Mesothelial cell of epicardium (in vitro differentiated cells): Measurements from ENCODE around the gene SNX19. TPM values are rescaled to one million over a fixed set of nuclear protein-coding genes. Genes with fewer than 3 reads are reported as not detected.

ENCODE experiments used
- DNase-seq, 2 experiments: peaks; one replicate each; pipeline ENCODE4 v3.0.0; 2021; ENCODE audit warnings: low spot score in 2 of 2; ENCODE audit not compliant: unreplicated experiment in 2 of 2
- H3K27ac Mint-ChIP-seq: 2 replicates; pipeline ENCODE4 v1.8.0; 2021; ENCODE audit warnings: mixed read lengths
- H3K27me3 Mint-ChIP-seq: 2 replicates; pipeline ENCODE4 v1.8.0; 2021; ENCODE audit warnings: low read depth, mixed read lengths
- H3K36me3 Mint-ChIP-seq: 2 replicates; pipeline ENCODE4 v1.8.0; 2021; ENCODE audit warnings: mixed read lengths
- H3K4me1 Mint-ChIP-seq: 2 replicates; pipeline ENCODE4 v1.8.0; 2021; ENCODE audit warnings: mixed read lengths
- H3K4me3 Mint-ChIP-seq: 2 replicates; pipeline ENCODE4 v1.8.0; 2021; ENCODE audit warnings: mild to moderate bottlenecking, moderate library complexity, mixed read lengths
- H3K9me3 Mint-ChIP-seq: 2 replicates; pipeline ENCODE4 v1.8.0; 2021; ENCODE audit warnings: mixed read lengths
- total RNA-seq: library from RNA; stranded (reverse); gene quantifications from 3 replicates; pipeline ENCODE4 v1.2.1, GENCODE V29; 2021
- TF ChIP-seq, protein P1 (sequence below): fragments of 200-600 bp; sonication (generic); IDR thresholded peaks from one replicate; pipeline ENCODE4 v1.5.0; 2021; ENCODE audit warnings: antibody characterized with exemption; ENCODE audit not compliant: unreplicated experiment

SNX19 gene
- total RNA-seq, 1 donor from 2014 or later = 60.1 TPM

DNA sequence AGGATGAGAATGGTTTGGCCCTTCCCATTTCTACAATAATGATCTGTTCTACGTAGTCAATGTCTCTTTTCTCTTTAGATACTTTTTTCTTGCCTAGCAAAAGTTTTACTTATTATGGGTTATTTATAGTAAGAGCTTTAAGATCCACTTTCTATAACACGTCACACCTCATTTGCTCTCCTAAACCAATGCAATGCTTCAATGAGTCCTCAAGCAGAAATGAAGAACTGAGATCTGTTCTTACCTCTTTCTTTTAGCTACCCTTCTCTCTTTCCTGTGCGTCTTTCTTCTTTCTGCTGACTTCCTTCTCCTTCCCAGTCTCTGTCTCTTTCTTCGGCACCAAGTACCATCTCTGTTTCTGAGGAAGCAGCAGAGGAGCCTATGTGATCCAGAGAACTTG lies 61.8 kb downstream of the SNX19 start:
- Mint-ChIP-seq H3K9me3 (peaks cover 10% of the 10 kb centered on the region), H3K36me3 (no peaks in the 10 kb centered on the region), H3K27ac (no peak overlapping the region), H3K4me3 (no peak overlapping the region), H3K4me1 (no peaks in the 10 kb centered on the region), H3K27me3 (peaks cover 3% of the 10 kb centered on the region)
- TF ChIP-seq, protein P1, sequence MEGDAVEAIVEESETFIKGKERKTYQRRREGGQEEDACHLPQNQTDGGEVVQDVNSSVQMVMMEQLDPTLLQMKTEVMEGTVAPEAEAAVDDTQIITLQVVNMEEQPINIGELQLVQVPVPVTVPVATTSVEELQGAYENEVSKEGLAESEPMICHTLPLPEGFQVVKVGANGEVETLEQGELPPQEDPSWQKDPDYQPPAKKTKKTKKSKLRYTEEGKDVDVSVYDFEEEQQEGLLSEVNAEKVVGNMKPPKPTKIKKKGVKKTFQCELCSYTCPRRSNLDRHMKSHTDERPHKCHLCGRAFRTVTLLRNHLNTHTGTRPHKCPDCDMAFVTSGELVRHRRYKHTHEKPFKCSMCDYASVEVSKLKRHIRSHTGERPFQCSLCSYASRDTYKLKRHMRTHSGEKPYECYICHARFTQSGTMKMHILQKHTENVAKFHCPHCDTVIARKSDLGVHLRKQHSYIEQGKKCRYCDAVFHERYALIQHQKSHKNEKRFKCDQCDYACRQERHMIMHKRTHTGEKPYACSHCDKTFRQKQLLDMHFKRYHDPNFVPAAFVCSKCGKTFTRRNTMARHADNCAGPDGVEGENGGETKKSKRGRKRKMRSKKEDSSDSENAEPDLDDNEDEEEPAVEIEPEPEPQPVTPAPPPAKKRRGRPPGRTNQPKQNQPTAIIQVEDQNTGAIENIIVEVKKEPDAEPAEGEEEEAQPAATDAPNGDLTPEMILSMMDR = no peak
- no peak for DNase-seq

DNA sequence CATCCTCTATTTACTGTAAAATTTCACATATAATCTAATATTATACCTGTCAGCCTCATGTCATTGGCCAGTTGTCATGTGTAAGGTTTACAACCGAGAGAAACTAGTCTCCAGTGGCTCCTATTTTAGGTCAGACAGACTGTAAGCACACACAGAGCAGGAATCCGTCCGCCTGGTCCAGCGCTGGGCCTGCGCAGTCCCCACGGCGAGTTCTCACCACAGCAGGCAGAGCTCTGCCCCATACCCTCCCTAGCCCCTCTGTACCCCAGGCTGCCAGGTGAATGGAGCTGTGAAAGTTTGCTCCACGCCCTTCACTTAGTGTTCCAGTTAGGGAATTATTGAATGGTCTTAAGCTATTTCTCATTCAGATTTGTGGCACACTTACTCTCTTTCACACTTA lies 63.7 kb downstream of the SNX19 start:
- no peaks in the 10 kb centered on the region for H3K36me3 Mint-ChIP-seq

DNA sequence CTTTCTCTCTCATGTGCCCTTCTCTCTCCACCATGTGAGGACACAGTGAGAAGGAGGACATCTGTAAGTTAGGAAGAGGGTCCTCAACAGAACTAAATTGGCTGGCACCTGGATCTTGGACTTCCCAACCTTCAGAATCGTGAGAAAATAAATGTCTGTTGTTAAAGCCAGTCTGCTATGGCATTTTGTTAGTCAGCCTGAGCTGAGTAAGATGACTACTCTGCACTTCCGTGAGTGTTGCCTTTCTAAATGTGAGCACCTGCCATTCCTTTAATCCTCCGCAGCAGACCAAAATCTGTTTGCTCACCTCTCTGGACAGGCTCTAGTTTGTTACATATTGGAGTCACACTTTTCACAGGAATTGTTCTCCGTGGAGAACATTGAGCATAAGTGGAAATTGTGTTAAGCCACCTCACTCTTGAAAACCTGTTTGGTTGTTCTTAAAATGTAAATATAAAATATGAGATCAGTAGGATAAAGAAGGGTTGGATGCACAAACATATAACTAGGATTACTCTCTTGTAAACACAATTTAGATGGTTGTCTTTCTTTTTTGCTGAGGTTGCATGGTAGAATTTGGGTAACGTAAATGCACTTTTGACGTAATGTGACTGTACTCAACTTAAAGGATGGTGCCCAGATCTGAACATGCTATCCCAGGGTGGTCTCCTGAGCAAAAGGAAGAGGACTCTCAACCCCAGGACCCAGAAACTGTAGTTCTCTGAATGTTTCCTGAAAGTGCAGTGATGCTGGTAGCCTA lies 65.9 kb downstream of the SNX19 start:
- Mint-ChIP-seq H3K4me1 (no peaks in the 10 kb centered on the region), H3K27ac (no peak overlapping the region), H3K36me3 (no peaks in the 10 kb centered on the region)

More for the DNA sequence above, 63.7 kb downstream of the SNX19 start:
- Mint-ChIP-seq H3K9me3 (peaks cover 10% of the 10 kb centered on the region), H3K27ac (no peak overlapping the region), H3K4me3 (no peak overlapping the region), H3K27me3 (peaks cover 3% of the 10 kb centered on the region), H3K4me1 (no peaks in the 10 kb centered on the region)
- TF ChIP-seq, protein P1 = no peak
- no peak for DNase-seq

DNA sequence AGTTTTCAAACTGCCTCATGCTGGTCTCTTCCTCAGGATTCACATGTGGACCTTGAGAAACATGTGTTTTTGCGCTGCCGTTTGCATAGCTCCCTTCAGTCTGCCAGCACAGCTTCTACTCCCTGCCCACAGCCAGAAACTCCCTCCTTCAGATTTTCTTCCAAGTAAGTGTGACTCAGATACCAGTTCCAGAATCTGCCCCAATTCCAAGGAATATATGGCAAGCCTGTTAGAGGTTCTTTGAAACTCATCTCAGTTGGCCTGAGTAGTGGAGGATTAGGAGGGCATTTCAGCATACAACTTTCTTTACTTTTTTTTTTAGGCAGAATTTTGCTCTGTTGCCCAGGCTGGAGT lies 67.1 kb downstream of the SNX19 start:
- Mint-ChIP-seq H3K27ac (no peak overlapping the region), H3K4me1 (no peaks in the 10 kb centered on the region), H3K4me3 (no peak overlapping the region), H3K36me3 (no peaks in the 10 kb centered on the region), H3K9me3 (peaks cover 13% of the 10 kb centered on the region), H3K27me3 (no peaks in the 10 kb centered on the region)
- no peak for DNase-seq
- TF ChIP-seq, protein P1 = no peak

More for the DNA sequence above, 65.9 kb downstream of the SNX19 start:
- Mint-ChIP-seq H3K9me3 (peaks cover 10% of the 10 kb centered on the region), H3K4me3 (no peak overlapping the region), H3K27me3 (peaks cover 3% of the 10 kb centered on the region)
- TF ChIP-seq, protein P1 = no peak
- DNase-seq = no peak

DNA sequence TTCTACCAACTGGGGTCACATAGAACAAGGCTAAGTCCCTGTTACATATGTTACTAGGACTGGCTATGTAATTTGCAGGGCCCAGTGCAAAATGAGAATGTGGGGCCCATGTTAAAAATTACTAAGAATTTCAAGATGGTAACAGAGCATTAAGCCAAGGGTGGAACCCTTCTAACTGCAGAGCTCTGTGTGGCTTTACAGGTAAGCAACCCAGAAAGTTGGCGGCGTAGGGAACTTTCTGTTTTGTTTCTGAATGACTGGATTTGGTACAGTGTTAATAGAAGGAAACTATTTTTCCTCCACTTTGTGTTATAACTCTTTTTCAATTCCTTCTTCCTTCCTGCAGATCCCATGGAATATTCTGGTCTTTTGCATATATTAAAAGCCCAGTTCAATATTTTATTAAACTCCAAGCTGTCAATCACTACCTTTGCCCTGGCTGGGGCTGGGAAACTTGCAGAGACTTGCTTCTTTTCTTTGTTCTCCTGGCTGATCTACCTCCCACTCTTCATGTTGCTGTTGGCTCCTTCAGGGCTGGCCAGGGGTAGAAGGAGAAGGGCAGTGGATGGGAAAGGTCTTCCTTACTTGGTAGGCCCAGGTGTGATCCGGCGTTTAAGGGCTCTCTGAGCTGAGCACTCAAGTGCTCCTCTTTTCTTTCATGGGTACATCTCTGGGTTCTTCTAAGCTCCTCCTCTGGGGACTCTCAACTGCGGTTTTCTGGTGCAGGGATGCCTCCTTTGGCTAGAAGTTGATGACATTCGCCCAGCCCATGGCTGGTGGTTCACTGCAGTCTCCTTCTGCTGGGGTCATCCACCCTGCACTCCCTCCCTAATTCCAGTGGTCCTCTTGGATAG lies 67.7 kb downstream of the SNX19 start:
- Mint-ChIP-seq H3K36me3 (no peaks in the 10 kb centered on the region), H3K27me3 (no peaks in the 10 kb centered on the region), H3K4me3 (no peak overlapping the region), H3K4me1 (no peaks in the 10 kb centered on the region), H3K9me3 (peaks cover 13% of the 10 kb centered on the region), H3K27ac (no peak overlapping the region)
- DNase-seq = no peak
- TF ChIP-seq, protein P1 = no peak
